Fibroblast of villous mesenchyme (primary cell): Measurements from ENCODE around the gene PNPLA7. TPM values are rescaled to one million over a fixed set of nuclear protein-coding genes. Genes with fewer than 3 reads are reported as not detected.
A peak's percentile ranks its signal among the peaks of the same experiment; 100 is the strongest.

Experiments
- DNase-seq: peaks from one replicate; pipeline ENCODE4 v3.0.0-alpha.2; 2010; ENCODE audit warnings: low read depth
- H3K4me3 ChIP-seq: 2 replicates; pipeline ENCODE4 v1.5.1; 2011; ENCODE audit warnings: low read depth, mild to moderate bottlenecking, low read length
- CTCF ChIP-seq: IDR thresholded peaks from 2 replicates; pipeline ENCODE4 v1.5.1; 2012; ENCODE audit warnings: low read depth, mild to moderate bottlenecking, low read length; ENCODE audit not compliant: insufficient read depth
- total RNA-seq: library from RNA; depleted of rRNA; stranded (reverse); fragments of >200 nt; gene quantifications from 2 replicates; pipeline ENCODE4 v1.2.3, GENCODE V29; 2012

PNPLA7 gene
- total RNA-seq, 1 donor: 1.3 TPM

DNA sequence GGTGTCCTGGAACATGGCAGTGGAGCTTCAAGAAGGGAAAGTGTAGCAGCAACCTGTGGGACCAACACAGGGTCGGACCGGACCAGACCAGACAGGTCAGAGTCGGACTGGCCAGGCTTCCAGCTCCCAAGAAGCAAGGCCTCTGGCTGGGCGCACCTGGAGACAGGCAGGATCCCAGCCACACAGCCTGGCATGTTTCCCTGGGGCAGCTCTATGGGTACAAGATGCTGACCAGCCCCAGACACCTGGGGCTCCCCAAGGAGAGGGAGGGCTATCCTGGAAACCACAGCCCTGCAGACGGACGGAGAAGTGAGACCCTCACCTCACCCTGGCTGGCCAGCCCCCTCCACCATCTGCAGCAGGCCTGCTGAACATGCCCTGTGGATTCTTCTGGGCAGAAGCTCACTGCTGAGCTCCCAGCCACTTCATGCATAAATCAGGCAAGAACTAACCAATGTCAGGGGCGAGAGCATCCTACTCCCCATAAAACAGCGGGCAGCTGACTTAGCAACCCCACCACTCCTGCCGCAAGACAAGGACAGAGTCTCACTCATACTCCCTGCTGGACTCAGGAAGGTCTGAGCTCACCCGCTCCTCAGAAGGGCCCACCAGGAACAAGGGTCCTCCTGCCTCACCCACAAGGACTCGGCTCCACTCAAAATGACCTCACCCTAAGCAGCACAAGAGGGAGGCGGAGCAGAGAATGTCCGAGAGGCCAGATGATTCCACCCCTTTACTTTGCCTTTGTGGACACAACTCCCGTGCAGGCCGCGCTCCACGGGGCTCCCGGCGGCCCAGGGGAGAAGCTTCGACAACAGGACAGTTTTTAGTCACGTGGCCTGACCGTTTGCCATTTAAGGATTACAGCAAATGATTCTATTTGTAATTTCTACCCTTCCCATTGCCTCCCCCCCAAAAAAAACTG lies 31.4 kb upstream of the PNPLA7 start:
- H3K4me3 ChIP-seq: no peak overlapping the region
- no peak for DNase-seq
- TF ChIP-seq CTCF: no peak

GRCh38 chr9:137580954-137581322 lies 30.7 kb upstream of the PNPLA7 start:
- TF ChIP-seq CTCF: no peak
- no peak for DNase-seq
- no peak overlapping the region for H3K4me3 ChIP-seq

DNA sequence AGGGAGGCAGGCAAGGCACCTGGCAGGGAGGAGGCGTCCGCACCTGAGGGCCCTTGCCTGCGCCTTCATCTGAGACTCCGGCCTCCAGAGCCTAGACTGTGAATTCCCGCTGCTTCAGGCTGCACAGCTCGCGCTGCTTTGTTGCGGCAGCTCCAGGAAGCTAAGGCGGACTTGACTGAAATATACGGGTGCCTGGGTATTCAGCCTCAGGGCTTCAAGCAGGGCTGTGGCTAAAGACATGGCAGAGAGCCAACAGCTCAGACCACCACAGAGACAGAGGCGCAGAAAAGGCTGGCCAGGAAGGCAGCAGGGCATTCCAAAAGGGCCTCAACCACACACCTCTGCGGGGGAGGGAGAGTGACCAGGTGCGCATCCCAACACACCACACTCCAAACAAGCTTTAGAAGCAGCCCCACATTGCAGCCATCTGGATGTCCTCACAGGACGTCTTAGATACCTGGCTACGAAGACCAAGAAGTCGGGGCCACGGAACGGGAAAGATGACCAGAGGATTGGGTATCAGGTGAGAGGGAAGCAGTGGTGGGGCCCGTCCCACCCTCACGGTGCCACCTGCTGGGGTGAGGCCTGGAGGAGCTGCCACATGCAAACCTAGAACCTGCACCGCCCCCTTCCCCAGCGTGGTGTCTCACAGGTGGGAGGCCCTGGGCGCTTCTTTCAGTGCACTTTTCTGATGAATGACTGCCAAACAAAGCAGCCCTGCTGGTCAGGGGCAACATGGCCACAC lies 30.2 kb upstream of the PNPLA7 start:
- H3K4me3 ChIP-seq: no peak overlapping the region
- no peak for DNase-seq
- TF ChIP-seq CTCF: no peak

- no peak for TF ChIP-seq CTCF
- no peak for DNase-seq
- peak overlapping the region; percentile 86 for H3K4me3 ChIP-seq
Measured at GRCh38 chr9:137579259-137579604, 29.0 kb upstream of the PNPLA7 start.

DNA sequence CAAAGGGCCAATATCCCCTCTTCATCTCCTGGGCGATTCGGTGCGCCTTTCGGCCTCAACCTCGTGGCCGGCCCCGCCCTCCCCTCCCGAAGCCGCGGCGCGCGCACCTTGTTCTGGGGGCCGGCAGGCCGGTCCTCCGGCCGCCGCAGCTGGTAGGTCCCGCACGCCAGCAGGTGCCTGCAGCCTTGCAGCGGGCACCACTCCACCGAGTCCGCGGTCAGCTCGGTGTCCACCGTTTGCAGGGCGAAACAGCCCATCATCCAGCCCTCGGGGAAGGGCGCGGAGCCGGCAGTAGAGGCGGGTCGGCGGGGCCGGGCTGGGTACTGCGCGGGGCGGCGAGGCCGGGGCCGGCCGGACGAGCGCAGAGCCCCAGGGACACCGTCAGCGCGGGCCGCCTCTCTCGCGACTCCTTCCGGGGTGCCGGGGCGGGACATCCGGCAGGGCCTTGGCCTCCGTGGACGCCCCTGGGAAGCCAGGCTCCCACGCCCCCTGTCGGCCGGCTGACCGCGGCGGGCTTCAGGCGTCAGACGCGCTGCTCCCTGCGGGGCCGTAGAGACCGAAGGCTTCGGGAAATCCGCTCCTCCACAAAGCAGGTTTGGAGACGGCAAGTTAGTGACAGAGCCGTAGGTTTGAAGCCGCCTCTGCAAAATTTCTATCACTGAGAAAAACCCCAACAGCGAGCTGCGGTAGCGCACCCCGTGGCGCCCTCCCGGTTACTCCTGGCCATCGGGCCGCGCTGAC lies 28.5 kb upstream of the PNPLA7 start, which contains the start of gene DPH7:
TSS of gene DPH7 (minus strand) at position 408 of the 741 bp plus-strand sequence. CDS start at position 260, 148 bp downstream.
- peak within 1 kb of the TSS; percentile 86 for H3K4me3 ChIP-seq
- peak; percentile 90 for DNase-seq
- peak; percentile 89 for TF ChIP-seq CTCF

DNA sequence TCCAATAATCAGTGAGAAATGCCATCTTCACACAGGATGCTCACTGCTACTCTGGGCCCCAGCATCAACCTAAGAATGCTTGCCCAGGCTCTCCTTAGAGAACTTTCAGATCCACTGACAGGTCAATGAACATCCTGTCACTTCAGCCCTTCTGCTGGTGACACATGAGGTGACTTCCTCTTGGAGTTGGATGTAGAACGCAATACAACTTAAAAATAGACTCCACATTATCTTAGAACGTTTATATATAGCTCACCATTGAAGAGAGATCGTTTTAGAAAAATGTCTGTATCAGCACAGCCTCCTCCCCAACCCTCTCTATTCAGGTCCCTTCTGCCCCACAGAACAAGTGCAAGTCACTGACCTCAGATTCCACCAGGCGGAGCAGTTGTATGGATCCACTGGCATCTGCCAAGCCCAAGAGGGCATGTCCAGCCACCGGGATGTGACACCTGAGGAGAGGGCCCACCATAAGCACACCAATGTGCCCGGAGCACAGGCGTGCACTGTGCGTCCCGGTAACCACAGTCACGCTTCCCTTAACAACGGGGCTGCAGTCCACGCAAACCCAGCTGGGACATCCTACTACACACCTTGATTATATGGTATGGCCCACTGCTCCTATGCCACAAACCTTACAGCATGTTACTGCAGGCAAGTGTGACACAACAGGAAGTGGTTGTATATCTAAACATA lies 25.7 kb upstream of the PNPLA7 start:
- H3K4me3 ChIP-seq: no peak overlapping the region
- DNase-seq: no peak
- TF ChIP-seq CTCF: no peak
